BLaER1 treated with 17β-estradiol and CSF1 and Interleukin-3, amounts not matched to agents 10 nM and 100 nM (cell line): ENCODE measurements around the gene SPDEF.

Source experiments
- H3K27ac ChIP-seq, 11 experiments: shearing (Covaris generic); formaldehyde crosslinking; 2 replicates each; pipeline ENCODE4 v1.8.1; 2022
- H3K27me3 ChIP-seq, 11 experiments: shearing (Covaris generic); formaldehyde crosslinking; 2 replicates each; pipeline ENCODE4 v1.8.1; 2022
- H3K36me3 ChIP-seq, 11 experiments: shearing (Covaris generic); formaldehyde crosslinking; 2 replicates each; pipeline ENCODE4 v1.8.1; 2022
- H3K4me1 ChIP-seq, 10 experiments: shearing (Covaris generic); formaldehyde crosslinking; 2 replicates each; pipeline ENCODE4 v1.8.1; 2022
- H3K4me2 ChIP-seq, 11 experiments: shearing (Covaris generic); formaldehyde crosslinking; 2 replicates each; pipeline ENCODE4 v1.8.1; 2022
- H3K4me3 ChIP-seq, 10 experiments: shearing (Covaris generic); formaldehyde crosslinking; 2 replicates each; pipeline ENCODE4 v1.8.1; 2022
- H3K9ac ChIP-seq, 11 experiments: shearing (Covaris generic); formaldehyde crosslinking; 2 replicates each; pipeline ENCODE4 v1.8.1; 2022
- H3K9me3 ChIP-seq, 11 experiments: shearing (Covaris generic); formaldehyde crosslinking; replicated peaks in 1 of 11; 2 replicates each; pipeline ENCODE4 v1.8.1; 2022
- H4K20me1 ChIP-seq, 11 experiments: shearing (Covaris generic); formaldehyde crosslinking; 2 replicates each; pipeline ENCODE4 v1.8.1; 2022
- Cebpa-rat ChIP-seq, 11 experiments: shearing (Covaris generic); IDR thresholded peaks; 2 replicates each; pipeline ENCODE4 v1.8.1; 2022

Gene SPDEF

GRCh38 chr6:34513646-34514045 is 42.5 kb downstream of the SPDEF start:
- H3K27ac ChIP-seq = no peak overlapping the region
- H3K9ac ChIP-seq = no peak overlapping the region
- H3K4me2 ChIP-seq = no peak overlapping the region
- H3K4me1 ChIP-seq = peaks cover 0 to 6% (median 0%) of the 10 kb centered on the region in 10 experiments; a peak in 2 of 20 replicates
- no peaks in the 10 kb centered on the region for H3K36me3 ChIP-seq
- TF ChIP-seq Cebpa-rat (IDR thresholded peaks at IDR 0.05) = no peak
- no peaks in the 10 kb centered on the region for H3K27me3 ChIP-seq
- peaks cover 5 to 19% (median 13%) of the 10 kb centered on the region in 11 experiments; a peak in 17 of 22 replicates for H3K9me3 ChIP-seq
- H4K20me1 ChIP-seq = no peaks in the 10 kb centered on the region; a peak in 1 of 22 replicates
- no peak overlapping the region for H3K4me3 ChIP-seq

GRCh38 chr6:34512738-34513115 is 43.4 kb downstream of the SPDEF start:
- Histone ChIP-seq H3K4me2 (no peak overlapping the region), H3K27me3 (no peaks in the 10 kb centered on the region), H3K36me3 (no peaks in the 10 kb centered on the region), H3K27ac (no peak overlapping the region), H3K4me3 (no peak overlapping the region), H3K9me3 (peaks cover 5 to 19% (median 13%) of the 10 kb centered on the region in 11 experiments; a peak in 17 of 22 replicates), H3K9ac (no peak overlapping the region), H4K20me1 (no peaks in the 10 kb centered on the region; a peak in 1 of 22 replicates), H3K4me1 (peaks cover 0 to 6% (median 0%) of the 10 kb centered on the region in 10 experiments; a peak in 2 of 20 replicates)
- TF ChIP-seq Cebpa-rat (IDR thresholded peaks at IDR 0.05) = no peak

GRCh38 chr6:34511915-34512737 is 44.0 kb downstream of the SPDEF start:
- Histone ChIP-seq H3K27me3 (no peaks in the 10 kb centered on the region), H3K4me3 (no peak overlapping the region), H3K9me3 (peaks cover 5 to 19% (median 13%) of the 10 kb centered on the region in 11 experiments; a peak in 17 of 22 replicates), H4K20me1 (no peaks in the 10 kb centered on the region; a peak in 1 of 22 replicates), H3K36me3 (no peaks in the 10 kb centered on the region), H3K4me2 (no peak overlapping the region), H3K27ac (no peak overlapping the region), H3K4me1 (peaks cover 0 to 6% (median 0%) of the 10 kb centered on the region in 10 experiments; a peak in 2 of 20 replicates), H3K9ac (no peak overlapping the region)
- TF ChIP-seq Cebpa-rat (IDR thresholded peaks at IDR 0.05) = no peak

GRCh38 chr6:34511214-34511914 is 44.8 kb downstream of the SPDEF start:
- Histone ChIP-seq H3K27me3 (no peaks in the 10 kb centered on the region), H3K9ac (no peak overlapping the region), H3K36me3 (no peaks in the 10 kb centered on the region), H4K20me1 (no peaks in the 10 kb centered on the region; a peak in 1 of 22 replicates), H3K9me3 (peaks cover 5 to 19% (median 13%) of the 10 kb centered on the region in 11 experiments; a peak in 17 of 22 replicates), H3K4me2 (no peak overlapping the region), H3K4me3 (no peak overlapping the region), H3K4me1 (peaks cover 0 to 6% (median 0%) of the 10 kb centered on the region in 10 experiments; a peak in 2 of 20 replicates), H3K27ac (no peak overlapping the region)
- no peak for TF ChIP-seq Cebpa-rat (IDR thresholded peaks at IDR 0.05)

GRCh38 chr6:34510299-34510698 is 45.8 kb downstream of the SPDEF start:
- Histone ChIP-seq H3K27me3 (no peaks in the 10 kb centered on the region), H3K27ac (no peak overlapping the region), H4K20me1 (no peaks in the 10 kb centered on the region; a peak in 1 of 22 replicates), H3K36me3 (no peaks in the 10 kb centered on the region), H3K4me3 (no peak overlapping the region), H3K9me3 (peaks cover 5 to 19% (median 13%) of the 10 kb centered on the region in 11 experiments; a peak in 17 of 22 replicates), H3K9ac (no peak overlapping the region), H3K4me1 (peaks cover 0 to 3% (median 0%) of the 10 kb centered on the region in 10 experiments; a peak in 2 of 20 replicates), H3K4me2 (no peak overlapping the region)
- TF ChIP-seq Cebpa-rat (IDR thresholded peaks at IDR 0.05) = no peak

GRCh38 chr6:34509782-34510181 is 46.3 kb downstream of the SPDEF start:
- TF ChIP-seq Cebpa-rat (IDR thresholded peaks at IDR 0.05) = no peak

GRCh38 chr6:34508425-34508824 is 47.7 kb downstream of the SPDEF start:
- Histone ChIP-seq H3K9ac (no peak overlapping the region), H3K4me2 (no peak overlapping the region), H3K27me3 (no peaks in the 10 kb centered on the region), H3K9me3 (peaks cover 5 to 19% (median 13%) of the 10 kb centered on the region in 11 experiments; a peak in 17 of 22 replicates), H4K20me1 (no peaks in the 10 kb centered on the region), H3K36me3 (no peaks in the 10 kb centered on the region), H3K27ac (no peak overlapping the region), H3K4me3 (no peak overlapping the region), H3K4me1 (no peaks in the 10 kb centered on the region)
- TF ChIP-seq Cebpa-rat (IDR thresholded peaks at IDR 0.05) = no peak

More at GRCh38 chr6:34509782-34510181, 46.3 kb downstream of the SPDEF start:
- H3K27ac ChIP-seq = no peak overlapping the region
- no peaks in the 10 kb centered on the region for H3K36me3 ChIP-seq
- H3K4me3 ChIP-seq = no peak overlapping the region
- no peak overlapping the region for H3K4me2 ChIP-seq
- H3K9me3 ChIP-seq = peaks cover 5 to 19% (median 13%) of the 10 kb centered on the region in 11 experiments; a peak in 17 of 22 replicates
- H3K9ac ChIP-seq = no peak overlapping the region
- H3K4me1 ChIP-seq = no peaks in the 10 kb centered on the region
- H4K20me1 ChIP-seq = no peaks in the 10 kb centered on the region
- H3K27me3 ChIP-seq = no peaks in the 10 kb centered on the region

GRCh38 chr6:34506718-34507117 is 49.4 kb downstream of the SPDEF start:
- H4K20me1 ChIP-seq = no peaks in the 10 kb centered on the region
- no peaks in the 10 kb centered on the region for H3K4me1 ChIP-seq
- H3K9me3 ChIP-seq = peaks cover 14 to 33% (median 18%) of the 10 kb centered on the region in 11 experiments; a peak in 21 of 22 replicates
- no peaks in the 10 kb centered on the region for H3K27me3 ChIP-seq
- no peak overlapping the region for H3K4me2 ChIP-seq
- H3K27ac ChIP-seq = no peak overlapping the region
- no peak overlapping the region for H3K9ac ChIP-seq
- TF ChIP-seq Cebpa-rat (IDR thresholded peaks at IDR 0.05) = no peak
- no peak overlapping the region for H3K4me3 ChIP-seq
- H3K36me3 ChIP-seq = no peaks in the 10 kb centered on the region

GRCh38 chr6:34497411-34497810 is 58.7 kb downstream of the SPDEF start:
- H3K36me3 ChIP-seq = no peaks in the 10 kb centered on the region

More at GRCh38 chr6:34497411-34497810, 58.7 kb downstream of the SPDEF start:
- H3K27ac ChIP-seq = no peak overlapping the region
- H4K20me1 ChIP-seq = no peaks in the 10 kb centered on the region
- no peaks in the 10 kb centered on the region for H3K4me1 ChIP-seq
- no peak overlapping the region for H3K9ac ChIP-seq
- H3K9me3 ChIP-seq = peaks cover 29 to 40% (median 35%) of the 10 kb centered on the region in 11 experiments
- no peaks in the 10 kb centered on the region for H3K27me3 ChIP-seq
- no peak overlapping the region for H3K4me3 ChIP-seq
- no peak overlapping the region for H3K4me2 ChIP-seq
- TF ChIP-seq Cebpa-rat (IDR thresholded peaks at IDR 0.05) = no peak
